Activated T-cell treated with anti-CD3 and anti-CD28 coated beads, Interleukin-2, amount 50 U/mL, for 72 hours (primary cell): ENCODE measurements around the gene PSMD14. TPM values are rescaled to one million over a fixed set of nuclear protein-coding genes. Genes with fewer than 3 reads are reported as not detected.

Source experiments
- ATAC-seq, 2 donors: fragments of 150-1000 bp; cut with Tn5 transposase; replicated peaks in 1 of 2; 2 replicates each; pipeline ENCODE4 v1.10.0; 2021; ENCODE audit warnings: moderate library complexity in 2 of 2, mild to moderate bottlenecking in 1 of 2
- DNase-seq, 2 donors: peaks; one replicate each; pipeline ENCODE4 v3.0.0; 2021 to 2022; ENCODE audit warnings: mixed read lengths in 1 of 2
- H3K27ac Mint-ChIP-seq: one replicate; pipeline ENCODE4 v1.8.0; 2022; ENCODE audit warnings: mild to moderate bottlenecking, moderate library complexity, mixed read lengths
- H3K27me3 Mint-ChIP-seq: one replicate; pipeline ENCODE4 v1.8.0; 2022; ENCODE audit warnings: low read depth, mixed read lengths
- H3K36me3 Mint-ChIP-seq, 2 donors: one replicate each; pipeline ENCODE4 v1.8.0; 2022; ENCODE audit warnings: mixed read lengths in 2 of 2, mild to moderate bottlenecking in 1 of 2; ENCODE audit not compliant: insufficient read depth in 2 of 2
- H3K4me1 Mint-ChIP-seq: one replicate; pipeline ENCODE4 v1.8.0; 2022; ENCODE audit warnings: low read depth, mixed read lengths
- H3K4me3 Mint-ChIP-seq, 2 donors: one replicate each; pipeline ENCODE4 v1.8.0; 2022; ENCODE audit warnings: mild to moderate bottlenecking in 2 of 2, mixed read lengths in 2 of 2, moderate library complexity in 2 of 2
- H3K9me3 Mint-ChIP-seq, 2 donors: one replicate each; pipeline ENCODE4 v1.8.0; 2022; ENCODE audit warnings: mixed read lengths in 2 of 2
- total RNA-seq, 2 donors: library from RNA; stranded (reverse); gene quantifications; one replicate each; pipeline ENCODE4 v1.2.3, GENCODE V29; 2022

PSMD14 gene
- total RNA-seq, 2 donors from 2014 or later = 69.8 to 77.5 TPM

DNA sequence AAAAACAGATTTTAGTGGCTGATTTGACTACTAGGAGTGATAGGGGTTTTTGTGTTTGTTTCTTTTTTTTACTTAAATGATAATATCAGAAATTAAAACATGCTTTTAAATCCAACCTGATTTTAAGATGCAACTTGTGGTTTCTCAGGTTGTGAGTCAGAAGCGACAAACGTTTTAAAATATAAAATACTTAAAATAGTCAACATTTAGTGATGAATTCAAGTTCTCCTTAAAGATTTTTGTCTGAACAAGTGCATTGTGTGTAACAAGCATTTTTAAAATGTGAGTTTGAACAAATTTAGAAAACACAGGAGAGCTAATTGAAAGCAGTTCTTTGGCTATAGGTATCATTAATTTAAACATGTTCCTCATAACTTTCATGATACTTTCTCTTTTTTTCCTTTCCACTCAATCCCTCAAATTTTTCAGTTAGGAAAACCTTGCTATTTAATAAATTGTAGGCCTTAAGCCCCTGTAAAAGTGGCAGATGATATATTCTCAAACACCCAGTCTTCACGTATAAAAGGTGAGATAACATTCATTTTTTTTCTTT lies 111.5 kb downstream of the PSMD14 start:
- Mint-ChIP-seq H3K4me1 (peaks cover 61% of the 10 kb centered on the region), H3K27ac (no peak overlapping the region)

DNA sequence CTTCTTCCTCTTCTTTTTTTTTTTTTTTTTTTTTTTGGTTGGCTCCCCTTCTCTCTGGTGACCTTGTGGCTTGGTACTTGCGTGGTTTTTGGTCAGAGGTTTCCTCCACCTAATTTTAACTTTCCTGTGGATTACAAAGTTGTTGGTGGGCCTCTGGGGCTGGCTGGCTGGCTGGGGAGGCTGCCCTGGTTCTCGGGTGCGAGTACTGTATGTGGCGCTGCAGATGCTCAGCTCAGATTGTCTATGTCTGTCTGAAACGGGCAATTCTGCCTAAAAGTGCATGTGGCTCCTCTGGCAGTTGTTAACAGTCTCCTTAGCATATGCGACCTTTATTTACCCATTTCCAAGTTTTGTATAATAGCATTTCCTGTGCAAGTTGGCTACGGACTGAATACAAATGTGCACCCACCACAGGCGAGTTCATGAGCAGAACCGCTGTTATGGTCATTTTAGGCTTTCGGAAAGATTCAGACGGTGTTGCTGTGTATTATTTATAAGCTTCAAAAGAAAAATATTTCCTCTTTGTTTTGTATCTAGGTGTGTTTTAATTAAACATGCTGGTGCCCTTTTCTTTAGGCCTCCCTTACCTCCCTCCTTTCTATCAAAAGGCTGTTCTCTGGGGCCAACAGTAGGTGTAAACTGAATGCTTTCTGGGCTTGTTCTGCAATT lies 112.3 kb downstream of the PSMD14 start:
- Mint-ChIP-seq H3K4me3 (peak overlapping the region in 1 of 2 donors; percentile 50), H3K4me1 (peaks cover 55% of the 10 kb centered on the region), H3K36me3 (peaks cover 3 to 6% of the 10 kb centered on the region in 2 donors), H3K9me3 (no peaks in the 10 kb centered on the region), H3K27ac (no peak overlapping the region), H3K27me3 (peaks cover 92% of the 10 kb centered on the region)
- no peak for DNase-seq
- no peak for ATAC-seq

More for the DNA sequence above, 111.5 kb downstream of the PSMD14 start:
- Mint-ChIP-seq H3K36me3 (peaks cover 3 to 5% of the 10 kb centered on the region in 2 donors), H3K4me3 (peak overlapping the region; percentile 83 to 84), H3K27me3 (peaks cover 92% of the 10 kb centered on the region), H3K9me3 (no peaks in the 10 kb centered on the region)
- DNase-seq = no peak
- no peak for ATAC-seq

DNA sequence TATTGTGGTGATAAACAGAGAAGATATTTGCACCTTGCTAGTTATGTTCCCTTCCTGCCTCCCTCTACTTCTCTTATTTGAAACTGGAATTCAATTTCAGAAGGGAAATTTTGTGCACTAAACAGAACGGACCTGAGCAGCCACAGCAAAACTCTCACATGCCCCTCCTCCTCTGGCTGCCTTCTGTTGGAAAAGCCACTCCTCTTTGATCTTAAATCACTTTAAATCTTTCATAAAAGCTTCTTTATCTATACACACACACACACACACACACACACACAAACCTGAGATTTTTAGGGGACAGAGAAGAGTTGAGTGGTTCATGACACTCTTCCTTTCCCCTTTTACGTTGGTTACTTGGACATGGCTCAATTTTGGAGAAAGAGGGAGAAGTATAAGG lies 113.5 kb downstream of the PSMD14 start:
- no peak overlapping the region for H3K27ac Mint-ChIP-seq
- no peak overlapping the region for H3K4me3 Mint-ChIP-seq
- no peak for ATAC-seq
- H3K4me1 Mint-ChIP-seq = peaks cover 53% of the 10 kb centered on the region
- peaks cover 4 to 6% of the 10 kb centered on the region in 2 donors for H3K36me3 Mint-ChIP-seq
- no peak for DNase-seq
- peaks cover 92% of the 10 kb centered on the region for H3K27me3 Mint-ChIP-seq
- H3K9me3 Mint-ChIP-seq = no peaks in the 10 kb centered on the region

DNA sequence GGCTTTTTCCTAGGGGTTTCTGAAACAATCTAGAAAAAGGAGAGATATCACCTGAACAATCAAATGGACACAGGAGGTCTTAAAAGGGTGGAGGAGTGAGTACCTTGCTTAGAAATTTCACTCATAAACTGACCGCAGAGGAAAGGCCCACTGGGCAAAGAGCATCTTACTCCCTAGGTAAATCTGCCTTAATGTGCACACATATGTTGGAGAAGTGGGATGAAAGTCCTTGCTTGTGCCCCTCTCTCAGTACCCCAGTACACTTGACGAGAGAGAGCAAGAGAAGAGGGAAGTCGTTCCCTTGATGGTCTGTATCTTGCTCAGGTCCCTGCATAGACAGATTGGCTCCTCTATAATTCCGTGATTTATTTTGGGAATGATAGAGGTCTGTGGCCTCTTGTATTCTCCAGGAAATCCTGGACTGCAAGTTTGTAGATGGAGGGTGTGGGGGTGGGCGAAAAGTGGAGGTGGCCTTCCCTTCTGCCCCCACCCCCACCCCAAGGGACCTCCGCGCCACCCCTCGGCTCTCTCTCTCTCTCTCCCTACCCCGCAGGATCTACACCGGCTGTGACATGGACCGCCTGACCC lies 114.7 kb downstream of the PSMD14 start:
- peaks cover 50% of the 10 kb centered on the region for H3K4me1 Mint-ChIP-seq
- H3K9me3 Mint-ChIP-seq = no peaks in the 10 kb centered on the region
- DNase-seq = no peak
- peaks cover 91% of the 10 kb centered on the region for H3K27me3 Mint-ChIP-seq
- H3K27ac Mint-ChIP-seq = no peak overlapping the region
- ATAC-seq = no peak
- peaks cover 4 to 11% of the 10 kb centered on the region in 2 donors for H3K36me3 Mint-ChIP-seq
- H3K4me3 Mint-ChIP-seq = peak overlapping the region; percentile 43 to 62

DNA sequence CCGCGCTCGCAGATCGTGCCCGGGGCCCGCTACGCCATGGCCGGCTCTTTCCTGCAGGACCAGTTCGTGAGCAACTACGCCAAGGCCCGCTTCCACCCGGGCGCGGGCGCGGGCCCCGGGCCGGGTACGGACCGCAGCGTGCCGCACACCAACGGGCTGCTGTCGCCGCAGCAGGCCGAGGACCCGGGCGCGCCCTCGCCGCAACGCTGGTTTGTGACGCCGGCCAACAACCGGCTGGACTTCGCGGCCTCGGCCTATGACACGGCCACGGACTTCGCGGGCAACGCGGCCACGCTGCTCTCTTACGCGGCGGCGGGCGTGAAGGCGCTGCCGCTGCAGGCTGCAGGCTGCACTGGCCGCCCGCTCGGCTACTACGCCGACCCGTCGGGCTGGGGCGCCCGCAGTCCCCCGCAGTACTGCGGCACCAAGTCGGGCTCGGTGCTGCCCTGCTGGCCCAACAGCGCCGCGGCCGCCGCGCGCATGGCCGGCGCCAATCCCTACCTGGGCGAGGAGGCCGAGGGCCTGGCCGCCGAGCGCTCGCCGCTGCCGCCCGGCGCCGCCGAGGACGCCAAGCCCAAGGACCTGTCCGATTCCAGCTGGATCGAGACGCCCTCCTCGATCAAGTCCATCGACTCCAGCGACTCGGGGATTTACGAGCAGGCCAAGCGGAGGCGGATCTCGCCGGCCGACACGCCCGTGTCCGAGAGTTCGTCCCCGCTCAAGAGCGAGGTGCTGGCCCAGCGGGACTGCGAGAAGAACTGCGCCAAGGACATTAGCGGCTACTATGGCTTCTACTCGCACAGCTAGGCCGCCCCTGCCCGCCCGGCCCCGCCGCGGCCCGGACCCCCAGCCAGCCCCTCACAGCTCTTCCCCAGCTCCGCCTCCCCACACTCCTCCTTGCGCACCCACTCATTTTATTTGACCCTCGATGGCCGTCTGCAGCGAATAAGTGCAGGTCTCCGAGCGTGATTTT lies 115.5 kb downstream of the PSMD14 start:
- ATAC-seq (peak; percentile 55), DNase-seq (peak in 1 of 2 donors; percentile 23)
- Mint-ChIP-seq H3K4me3 (peak overlapping the region; percentile 78 to 85), H3K9me3 (no peaks in the 10 kb centered on the region), H3K4me1 (peaks cover 42% of the 10 kb centered on the region), H3K36me3 (peaks cover 4 to 11% of the 10 kb centered on the region in 2 donors), H3K27ac (no peak overlapping the region), H3K27me3 (peaks cover 86% of the 10 kb centered on the region)

DNA sequence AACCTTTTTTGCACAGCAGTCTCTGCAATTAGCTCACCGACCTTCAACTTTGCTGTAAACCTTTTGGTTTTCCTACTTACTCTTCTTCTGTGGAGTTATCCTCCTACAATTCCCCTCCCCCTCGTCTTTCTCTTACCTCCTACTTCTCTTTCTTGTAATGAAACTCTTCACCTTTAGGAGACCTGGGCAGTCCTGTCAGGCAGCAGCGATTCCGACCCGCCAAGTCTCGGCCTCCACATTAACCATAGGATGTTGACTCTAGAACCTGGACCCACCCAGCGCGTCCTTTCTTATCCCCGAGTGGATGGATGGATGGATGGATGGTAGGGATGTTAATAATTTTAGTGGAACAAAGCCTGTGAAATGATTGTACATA lies 116.2 kb downstream of the PSMD14 start:
- Mint-ChIP-seq H3K9me3 (no peaks in the 10 kb centered on the region), H3K27ac (peak overlapping the region; percentile 47), H3K4me1 (peaks cover 37% of the 10 kb centered on the region), H3K36me3 (peaks cover 4 to 11% of the 10 kb centered on the region in 2 donors), H3K4me3 (peak overlapping the region; percentile 78 to 85), H3K27me3 (peaks cover 86% of the 10 kb centered on the region)
- DNase-seq (peak in 1 of 2 donors; percentile 1), ATAC-seq (no peak)

DNA sequence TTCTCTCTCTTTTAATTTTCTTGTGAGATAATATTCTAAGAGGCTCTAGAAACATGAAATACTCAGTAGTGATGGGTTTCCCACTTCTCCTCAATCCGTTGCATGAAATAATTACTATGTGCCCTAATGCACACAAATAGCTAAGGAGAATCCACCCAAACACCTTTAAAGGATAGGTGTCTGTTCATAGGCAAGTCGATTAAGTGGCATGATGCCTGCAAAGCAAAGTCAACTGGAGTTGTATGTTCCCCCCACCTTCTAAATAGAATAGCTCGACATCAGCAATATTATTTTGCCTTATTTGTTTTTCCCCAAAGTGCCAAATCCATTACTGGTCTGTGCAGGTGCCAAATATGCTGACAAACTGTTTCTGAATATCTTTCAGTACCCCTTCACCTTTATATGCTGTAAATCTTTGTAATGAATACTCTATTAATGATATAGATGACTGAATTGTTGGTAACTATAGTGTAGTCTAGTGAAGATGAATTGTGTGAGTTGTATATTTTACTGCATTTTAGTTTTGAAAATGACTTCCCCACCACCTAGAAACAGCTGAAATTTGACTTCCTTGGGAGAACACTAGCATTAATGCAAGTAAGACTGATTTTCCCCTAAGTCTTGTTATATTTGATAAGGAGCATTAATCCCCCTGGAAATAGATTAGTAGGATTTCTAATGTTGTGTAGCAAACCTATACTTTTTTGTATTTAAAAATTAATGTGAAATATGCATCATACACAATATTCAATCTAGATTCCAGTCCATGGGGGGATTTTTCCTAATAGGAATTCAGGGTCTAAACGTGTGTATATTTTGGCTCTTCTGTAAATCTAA lies 116.9 kb downstream of the PSMD14 start:
- ATAC-seq (no peak), DNase-seq (no peak)
- H3K4me1 Mint-ChIP-seq = peaks cover 34% of the 10 kb centered on the region
- H3K27me3 Mint-ChIP-seq = peaks cover 88% of the 10 kb centered on the region
- H3K27ac Mint-ChIP-seq = peak overlapping the region; percentile 47
- peak overlapping the region; percentile 78 to 85 for H3K4me3 Mint-ChIP-seq
- H3K9me3 Mint-ChIP-seq = no peaks in the 10 kb centered on the region
- peaks cover 4 to 11% of the 10 kb centered on the region in 2 donors for H3K36me3 Mint-ChIP-seq

DNA sequence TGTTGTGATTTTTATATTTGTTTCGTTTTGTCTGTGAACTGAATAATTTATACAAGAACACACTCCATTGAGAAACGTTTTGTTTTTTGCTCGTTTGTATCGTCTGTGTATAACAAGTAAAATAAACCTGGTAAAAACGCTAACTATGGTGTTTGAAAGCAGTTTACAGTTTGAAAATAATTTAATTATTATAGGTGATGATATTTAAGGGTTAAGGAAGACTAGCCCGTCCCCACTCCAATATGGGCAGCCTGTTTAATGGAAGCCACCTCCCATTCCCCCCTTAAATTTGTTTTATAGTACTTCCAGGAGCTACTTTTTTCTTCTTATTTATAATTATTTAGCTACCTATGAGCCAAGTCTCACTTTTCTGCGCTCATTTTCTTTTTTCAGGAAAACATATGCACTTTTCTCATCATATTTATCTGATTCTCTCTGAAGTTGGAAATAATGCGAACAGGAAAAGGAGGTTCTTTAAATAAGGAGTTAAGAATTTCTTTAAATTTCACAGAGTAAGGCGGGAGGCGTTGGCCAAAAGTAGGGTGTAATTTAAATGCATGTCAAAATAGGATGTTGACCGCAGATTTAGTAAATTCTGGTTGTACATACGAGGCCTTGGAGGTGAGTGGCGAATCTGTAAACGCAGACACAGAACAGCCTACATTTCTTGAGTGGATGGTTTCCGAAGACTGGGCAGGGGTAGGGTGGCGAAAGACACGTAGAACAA lies 117.7 kb downstream of the PSMD14 start:
- ATAC-seq (no peak), DNase-seq (no peak)
- Mint-ChIP-seq H3K4me3 (peak overlapping the region; percentile 32 to 66), H3K4me1 (peaks cover 29% of the 10 kb centered on the region), H3K27me3 (peaks cover 80% of the 10 kb centered on the region), H3K9me3 (no peaks in the 10 kb centered on the region), H3K36me3 (peaks cover 4 to 11% of the 10 kb centered on the region in 2 donors), H3K27ac (no peak overlapping the region)

DNA sequence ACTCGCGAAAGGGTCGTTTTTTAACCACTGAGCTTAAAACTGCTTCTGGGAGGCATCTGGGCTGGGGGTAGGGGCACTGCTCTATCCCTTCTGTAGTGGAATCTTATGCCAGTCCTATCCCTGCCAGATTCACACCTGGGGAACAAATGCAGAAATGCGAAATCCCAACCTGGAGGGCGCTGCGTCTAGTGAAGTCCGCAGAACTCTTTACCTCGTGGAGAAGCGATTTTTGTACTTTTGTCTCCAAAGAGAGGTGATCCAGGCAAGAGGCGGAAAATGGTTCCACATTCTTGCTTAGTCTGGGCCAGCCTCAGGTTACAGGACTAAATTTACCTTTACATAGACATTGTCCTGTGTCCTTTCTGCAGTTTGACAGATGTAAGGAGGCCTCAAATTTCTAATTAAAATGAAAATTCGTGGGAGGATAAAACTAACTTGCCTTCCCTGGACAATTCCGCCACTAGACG lies 118.3 kb downstream of the PSMD14 start:
- Mint-ChIP-seq H3K4me3 (peak overlapping the region; percentile 66 to 86), H3K4me1 (peaks cover 29% of the 10 kb centered on the region), H3K9me3 (no peaks in the 10 kb centered on the region), H3K36me3 (peaks cover 4 to 11% of the 10 kb centered on the region in 2 donors), H3K27me3 (peaks cover 79% of the 10 kb centered on the region), H3K27ac (no peak overlapping the region)
- ATAC-seq (no peak), DNase-seq (no peak)

DNA sequence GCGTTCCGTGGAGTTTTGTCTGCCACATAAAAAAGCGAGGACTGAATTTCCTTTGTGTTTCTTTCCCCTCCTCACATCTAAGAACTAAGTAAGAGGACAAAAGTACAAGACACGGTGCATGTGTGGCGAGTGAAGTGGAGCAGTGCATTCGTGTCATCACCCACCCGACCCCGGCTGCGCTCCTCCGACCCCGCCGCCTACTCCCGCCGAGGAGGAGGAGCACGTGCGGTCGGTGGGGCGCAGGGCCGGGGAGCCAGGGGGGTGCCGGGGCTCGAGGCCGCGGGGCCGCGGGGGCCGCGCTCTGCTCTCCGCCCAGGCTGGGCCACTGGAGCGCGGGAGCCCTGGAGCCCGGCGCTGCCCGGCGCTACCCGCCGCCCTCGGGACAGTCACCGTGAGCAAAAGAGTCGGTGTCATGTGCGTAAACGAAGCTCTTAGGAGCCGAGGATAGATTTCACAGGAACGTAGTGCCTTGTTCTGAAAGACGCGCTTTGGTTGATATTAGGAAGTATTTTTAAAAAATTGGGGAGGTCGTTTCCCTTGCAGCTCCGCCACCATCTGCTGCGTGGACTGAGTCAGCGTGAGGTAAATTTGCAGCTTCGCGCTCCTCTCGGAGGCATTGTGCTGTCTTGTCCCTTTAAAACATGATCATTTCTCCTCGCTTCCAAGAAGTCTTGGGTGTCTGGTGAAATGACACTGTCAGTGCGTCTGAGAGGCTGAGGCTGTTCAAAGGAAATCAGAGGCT lies 118.9 kb downstream of the PSMD14 start:
- ATAC-seq = peak; percentile 42 to 54
- H3K27me3 Mint-ChIP-seq = peaks cover 79% of the 10 kb centered on the region
- peak overlapping the region; percentile 80 to 86 for H3K4me3 Mint-ChIP-seq
- H3K27ac Mint-ChIP-seq = peak overlapping the region; percentile 79
- H3K36me3 Mint-ChIP-seq = peaks cover 4 to 11% of the 10 kb centered on the region in 2 donors
- H3K9me3 Mint-ChIP-seq = no peaks in the 10 kb centered on the region
- peak in 1 of 2 donors; percentile 13 for DNase-seq
- H3K4me1 Mint-ChIP-seq = peaks cover 29% of the 10 kb centered on the region
